BLaER1 treated with 17β-estradiol and CSF1 and Interleukin-3, amounts not matched to agents 10 nM and 100 nM (cell line): ENCODE data around the gene FIGN.

Source experiments
- H3K27ac ChIP-seq, 11 experiments: shearing (Covaris generic); formaldehyde crosslinking; 2 replicates each; pipeline ENCODE4 v1.8.1; 2022
- H3K27me3 ChIP-seq, 11 experiments: shearing (Covaris generic); formaldehyde crosslinking; 2 replicates each; pipeline ENCODE4 v1.8.1; 2022
- H3K36me3 ChIP-seq, 11 experiments: shearing (Covaris generic); formaldehyde crosslinking; 2 replicates each; pipeline ENCODE4 v1.8.1; 2022
- H3K4me1 ChIP-seq, 10 experiments: shearing (Covaris generic); formaldehyde crosslinking; 2 replicates each; pipeline ENCODE4 v1.8.1; 2022
- H3K4me2 ChIP-seq, 11 experiments: shearing (Covaris generic); formaldehyde crosslinking; 2 replicates each; pipeline ENCODE4 v1.8.1; 2022
- H3K4me3 ChIP-seq, 10 experiments: shearing (Covaris generic); formaldehyde crosslinking; 2 replicates each; pipeline ENCODE4 v1.8.1; 2022
- H3K9ac ChIP-seq, 11 experiments: shearing (Covaris generic); formaldehyde crosslinking; 2 replicates each; pipeline ENCODE4 v1.8.1; 2022
- H3K9me3 ChIP-seq, 11 experiments: shearing (Covaris generic); formaldehyde crosslinking; replicated peaks in 1 of 11; 2 replicates each; pipeline ENCODE4 v1.8.1; 2022
- H4K20me1 ChIP-seq, 11 experiments: shearing (Covaris generic); formaldehyde crosslinking; 2 replicates each; pipeline ENCODE4 v1.8.1; 2022
- Cebpa-rat ChIP-seq, 11 experiments: shearing (Covaris generic); IDR thresholded peaks; 2 replicates each; pipeline ENCODE4 v1.8.1; 2022

The FIGN gene

DNA sequence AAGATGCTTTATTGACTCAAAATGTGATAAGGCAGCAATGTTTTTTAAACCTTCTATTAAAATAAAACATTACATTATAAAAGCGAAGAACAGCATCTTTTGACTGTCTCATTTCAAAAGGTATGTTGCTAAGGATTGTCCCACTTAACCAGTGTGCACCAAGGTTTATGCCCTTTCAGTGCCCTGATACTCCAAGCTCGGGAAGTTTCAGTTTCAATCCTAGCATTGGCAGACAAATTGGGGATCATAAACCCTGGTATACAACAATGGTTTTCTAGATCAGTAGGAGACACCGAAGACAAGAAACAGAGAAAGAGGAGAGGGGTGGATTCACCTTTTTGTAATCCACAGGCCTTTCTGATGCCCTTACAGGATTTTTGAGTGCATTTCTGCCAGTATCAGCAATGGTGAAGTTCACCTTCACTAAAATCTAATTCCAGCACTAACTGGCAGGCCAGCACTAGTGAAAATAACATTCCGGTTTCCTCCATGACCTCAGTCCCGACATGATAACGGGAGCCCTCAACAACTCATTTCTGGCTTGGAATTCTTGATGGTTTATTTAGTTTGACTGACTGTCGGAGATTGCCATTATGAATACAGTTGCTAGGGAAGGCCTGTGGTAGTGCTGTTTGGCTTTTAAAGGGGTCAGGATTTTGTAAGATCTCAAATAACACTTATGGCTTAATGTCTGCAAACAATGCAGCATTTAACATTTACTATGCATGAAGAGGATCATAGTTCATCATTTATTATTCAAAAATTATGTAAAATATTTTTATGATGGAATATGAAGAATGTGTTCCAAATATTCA, 33.3 kb upstream of the FIGN start:
- no peak overlapping the region for H3K9ac ChIP-seq
- no peaks in the 10 kb centered on the region for H3K4me1 ChIP-seq
- H3K36me3 ChIP-seq, result no peaks in the 10 kb centered on the region
- no peaks in the 10 kb centered on the region for H4K20me1 ChIP-seq
- no peak for TF ChIP-seq Cebpa-rat (IDR thresholded peaks at IDR 0.05)
- no peak overlapping the region for H3K27ac ChIP-seq
- H3K9me3 ChIP-seq, result no peaks in the 10 kb centered on the region
- no peak overlapping the region for H3K4me2 ChIP-seq
- no peak overlapping the region for H3K4me3 ChIP-seq
- H3K27me3 ChIP-seq, result no peaks in the 10 kb centered on the region

DNA sequence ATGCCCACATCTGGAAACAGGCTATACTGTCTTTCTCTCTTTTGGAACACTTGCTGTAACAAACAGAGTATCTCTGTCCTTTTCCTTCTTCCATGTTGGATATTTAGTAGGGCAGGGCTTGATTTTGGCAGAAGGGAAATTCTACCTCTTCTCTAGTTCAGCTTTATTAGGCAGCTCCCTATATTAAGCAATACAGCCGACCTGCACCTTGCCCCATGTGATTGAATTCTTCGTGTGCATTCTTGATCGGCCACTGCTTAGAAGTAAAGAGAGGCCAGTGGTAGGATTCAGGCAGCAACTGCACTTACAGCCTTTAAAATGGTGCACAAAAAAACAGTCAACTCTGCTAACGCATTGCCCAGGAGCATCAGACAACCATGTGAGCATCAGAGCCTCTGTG, 31.3 kb upstream of the FIGN start:
- Histone ChIP-seq H3K4me2 (no peak overlapping the region), H3K4me1 (no peaks in the 10 kb centered on the region), H3K9me3 (no peaks in the 10 kb centered on the region), H3K9ac (no peak overlapping the region), H4K20me1 (no peaks in the 10 kb centered on the region), H3K4me3 (no peak overlapping the region), H3K27ac (no peak overlapping the region), H3K27me3 (no peaks in the 10 kb centered on the region), H3K36me3 (no peaks in the 10 kb centered on the region)
- TF ChIP-seq Cebpa-rat (IDR thresholded peaks at IDR 0.05), result no peak

DNA sequence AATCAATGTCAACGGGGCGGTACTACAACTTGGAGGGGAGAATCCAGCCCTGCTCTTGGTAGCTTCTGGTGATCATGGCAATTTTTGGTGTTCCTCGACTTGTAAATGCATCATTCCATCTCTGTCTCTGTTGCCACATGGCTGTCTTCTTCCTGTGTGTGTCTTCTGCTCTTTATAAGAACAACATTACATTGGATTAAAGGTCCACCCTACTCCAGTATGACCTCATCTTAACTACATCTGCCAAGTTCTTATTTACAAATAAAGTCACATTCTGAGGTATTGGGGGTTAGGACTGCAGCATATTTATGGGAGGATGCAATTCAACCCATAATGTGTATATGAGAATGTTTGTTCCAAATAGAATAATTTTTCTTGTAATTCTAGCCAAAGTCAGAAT, 28.8 kb upstream of the FIGN start:
- no peaks in the 10 kb centered on the region for H4K20me1 ChIP-seq
- H3K9ac ChIP-seq, result no peak overlapping the region
- no peak overlapping the region for H3K27ac ChIP-seq
- no peaks in the 10 kb centered on the region for H3K27me3 ChIP-seq
- no peak overlapping the region for H3K4me3 ChIP-seq
- H3K36me3 ChIP-seq, result no peaks in the 10 kb centered on the region
- no peaks in the 10 kb centered on the region for H3K9me3 ChIP-seq
- H3K4me2 ChIP-seq, result no peak overlapping the region
- H3K4me1 ChIP-seq, result no peaks in the 10 kb centered on the region
- TF ChIP-seq Cebpa-rat (IDR thresholded peaks at IDR 0.05), result no peak

DNA sequence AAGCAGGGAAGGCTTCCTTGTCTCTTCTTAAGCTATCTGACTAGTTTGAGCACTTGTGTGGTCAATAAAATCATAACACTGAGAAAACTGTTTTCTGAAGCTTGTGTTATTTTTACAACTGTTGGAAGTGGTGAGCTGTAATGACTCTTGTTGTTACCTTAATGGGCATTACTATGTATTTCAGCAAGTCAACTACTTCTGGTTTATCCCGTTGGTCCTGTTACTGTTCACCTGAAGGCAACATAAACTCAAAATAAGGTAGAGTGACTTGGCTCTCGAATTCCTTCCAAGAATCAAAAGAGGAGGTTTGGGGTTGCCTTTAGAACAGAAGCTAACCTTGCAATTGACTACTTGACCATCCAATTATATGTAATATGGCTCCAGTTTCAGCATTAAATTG, 23.2 kb upstream of the FIGN start:
- H3K27ac ChIP-seq, result no peak overlapping the region
- no peaks in the 10 kb centered on the region for H3K9me3 ChIP-seq
- no peak for TF ChIP-seq Cebpa-rat (IDR thresholded peaks at IDR 0.05)
- no peak overlapping the region for H3K4me3 ChIP-seq
- H3K4me2 ChIP-seq, result no peak overlapping the region
- no peak overlapping the region for H3K9ac ChIP-seq
- no peaks in the 10 kb centered on the region for H3K27me3 ChIP-seq
- no peaks in the 10 kb centered on the region for H4K20me1 ChIP-seq
- no peaks in the 10 kb centered on the region for H3K4me1 ChIP-seq
- H3K36me3 ChIP-seq, result no peaks in the 10 kb centered on the region

DNA sequence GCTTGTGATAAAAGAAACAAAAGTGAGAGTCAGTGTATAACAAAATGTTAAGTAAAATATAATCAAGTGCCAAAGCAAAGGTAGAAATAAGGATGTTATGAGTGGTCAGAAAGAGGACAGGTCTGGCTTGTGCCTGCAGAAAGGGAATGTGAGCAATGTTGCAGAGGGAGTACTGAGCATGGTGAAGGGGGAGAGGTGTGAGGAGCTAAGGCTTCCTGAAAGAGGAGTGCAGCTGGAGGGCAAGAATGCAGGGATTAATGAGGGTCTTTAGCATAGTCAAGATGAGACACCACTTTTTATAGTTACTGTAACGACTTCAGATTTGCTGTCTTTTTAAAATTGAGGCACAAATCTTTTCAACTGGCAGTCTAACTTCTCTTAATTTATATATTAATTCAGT, 22.0 kb upstream of the FIGN start:
- Histone ChIP-seq H3K4me3 (no peak overlapping the region), H3K4me1 (no peaks in the 10 kb centered on the region), H3K27me3 (no peaks in the 10 kb centered on the region), H3K9me3 (no peaks in the 10 kb centered on the region), H3K36me3 (no peaks in the 10 kb centered on the region), H4K20me1 (no peaks in the 10 kb centered on the region), H3K9ac (no peak overlapping the region), H3K4me2 (no peak overlapping the region), H3K27ac (no peak overlapping the region)
- TF ChIP-seq Cebpa-rat (IDR thresholded peaks at IDR 0.05), result no peak

DNA sequence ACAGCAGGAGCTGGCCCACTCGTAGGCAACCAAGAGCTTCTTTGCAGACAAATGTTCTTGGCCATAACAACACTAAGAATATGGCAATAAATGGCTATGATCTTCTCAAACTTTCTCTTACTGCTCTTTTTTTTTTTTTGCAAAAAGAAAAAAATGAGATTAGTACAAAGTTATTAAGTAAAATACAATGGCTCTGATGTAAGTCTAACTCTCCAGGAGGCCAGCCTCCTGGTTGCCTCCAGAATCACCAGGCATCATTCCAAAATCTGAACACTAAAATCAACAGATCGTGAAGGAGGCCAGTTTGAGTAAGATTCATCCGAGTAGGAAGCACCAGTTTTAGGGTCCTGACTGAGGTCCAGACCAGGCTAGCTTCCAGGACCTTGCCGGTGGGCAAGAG, 20.8 kb upstream of the FIGN start:
- no peak for TF ChIP-seq Cebpa-rat (IDR thresholded peaks at IDR 0.05)
- H3K4me3 ChIP-seq, result no peak overlapping the region
- no peaks in the 10 kb centered on the region for H4K20me1 ChIP-seq
- no peaks in the 10 kb centered on the region for H3K36me3 ChIP-seq
- no peaks in the 10 kb centered on the region for H3K27me3 ChIP-seq
- H3K27ac ChIP-seq, result no peak overlapping the region
- no peak overlapping the region for H3K4me2 ChIP-seq
- no peak overlapping the region for H3K9ac ChIP-seq
- H3K4me1 ChIP-seq, result no peaks in the 10 kb centered on the region
- H3K9me3 ChIP-seq, result no peaks in the 10 kb centered on the region

DNA sequence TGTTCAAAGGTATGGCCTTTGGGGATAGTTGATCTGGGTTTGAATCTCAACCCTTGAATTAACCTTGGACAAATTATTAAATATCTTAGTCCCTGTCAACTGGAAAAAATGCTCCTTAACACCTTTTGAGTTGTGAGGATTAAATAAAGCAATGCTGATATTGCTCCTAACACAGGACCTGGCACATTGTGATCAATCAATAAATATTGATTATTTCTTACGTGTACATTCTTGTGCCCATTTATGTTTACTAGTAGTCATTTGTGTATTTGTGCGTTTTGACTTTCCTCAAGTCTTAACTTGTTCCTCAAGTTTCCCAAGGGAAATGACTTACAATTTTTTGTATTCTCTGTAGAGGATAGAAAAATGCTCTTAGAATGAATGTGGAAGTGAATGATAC, 19.6 kb upstream of the FIGN start:
- no peak overlapping the region for H3K27ac ChIP-seq
- no peaks in the 10 kb centered on the region for H3K27me3 ChIP-seq
- H3K9me3 ChIP-seq, result no peaks in the 10 kb centered on the region
- no peaks in the 10 kb centered on the region for H3K4me1 ChIP-seq
- no peak for TF ChIP-seq Cebpa-rat (IDR thresholded peaks at IDR 0.05)
- no peak overlapping the region for H3K4me3 ChIP-seq
- no peak overlapping the region for H3K4me2 ChIP-seq
- H3K36me3 ChIP-seq, result no peaks in the 10 kb centered on the region
- no peak overlapping the region for H3K9ac ChIP-seq
- H4K20me1 ChIP-seq, result no peaks in the 10 kb centered on the region

DNA sequence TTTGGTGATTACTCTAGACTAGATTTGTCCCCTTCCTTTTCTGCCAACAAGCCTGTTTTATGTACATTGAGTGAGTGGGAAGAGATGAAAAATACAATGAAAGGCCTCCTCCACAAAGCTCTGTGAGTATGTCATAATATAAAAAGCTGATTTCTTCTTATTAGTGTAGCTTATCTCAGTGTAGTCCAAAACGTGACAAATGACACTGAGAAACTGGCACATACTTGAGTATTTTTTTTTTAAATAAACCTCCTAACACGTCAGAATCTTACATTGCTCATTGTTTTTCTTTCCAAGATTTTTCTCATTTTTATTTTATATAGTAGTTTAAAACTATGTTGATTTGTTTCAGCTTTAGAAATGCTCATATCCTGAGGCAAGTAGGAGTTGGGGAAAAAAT, 17.9 kb upstream of the FIGN start:
- Histone ChIP-seq H3K4me3 (no peak overlapping the region), H3K9me3 (no peaks in the 10 kb centered on the region), H3K27ac (no peak overlapping the region), H3K36me3 (no peaks in the 10 kb centered on the region), H4K20me1 (no peaks in the 10 kb centered on the region), H3K27me3 (no peaks in the 10 kb centered on the region), H3K4me2 (no peak overlapping the region), H3K9ac (no peak overlapping the region), H3K4me1 (no peaks in the 10 kb centered on the region)
- no peak for TF ChIP-seq Cebpa-rat (IDR thresholded peaks at IDR 0.05)

DNA sequence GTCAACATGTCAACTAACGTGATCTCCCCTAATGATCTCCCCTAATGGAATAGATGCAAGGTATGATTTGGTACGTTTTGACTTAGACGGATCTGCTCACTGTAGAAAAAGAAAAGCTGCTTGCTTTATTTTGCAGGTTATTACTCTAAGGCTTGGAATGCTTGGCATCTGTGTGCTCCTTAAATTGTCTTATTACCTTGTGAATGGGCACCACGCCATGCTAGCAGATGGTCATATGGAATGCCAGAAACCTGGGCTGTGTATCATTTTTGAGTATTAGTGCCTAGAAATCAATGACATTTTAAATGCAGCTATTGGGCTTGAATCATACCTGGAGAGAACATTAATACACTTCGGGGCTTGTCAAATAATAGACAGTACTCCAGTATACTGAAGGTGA, 16.5 kb upstream of the FIGN start:
- Histone ChIP-seq H3K4me2 (no peak overlapping the region), H3K36me3 (no peaks in the 10 kb centered on the region), H3K4me3 (no peak overlapping the region), H3K27ac (no peak overlapping the region), H4K20me1 (no peaks in the 10 kb centered on the region), H3K27me3 (no peaks in the 10 kb centered on the region), H3K4me1 (no peaks in the 10 kb centered on the region), H3K9ac (no peak overlapping the region), H3K9me3 (no peaks in the 10 kb centered on the region)
- no peak for TF ChIP-seq Cebpa-rat (IDR thresholded peaks at IDR 0.05)

DNA sequence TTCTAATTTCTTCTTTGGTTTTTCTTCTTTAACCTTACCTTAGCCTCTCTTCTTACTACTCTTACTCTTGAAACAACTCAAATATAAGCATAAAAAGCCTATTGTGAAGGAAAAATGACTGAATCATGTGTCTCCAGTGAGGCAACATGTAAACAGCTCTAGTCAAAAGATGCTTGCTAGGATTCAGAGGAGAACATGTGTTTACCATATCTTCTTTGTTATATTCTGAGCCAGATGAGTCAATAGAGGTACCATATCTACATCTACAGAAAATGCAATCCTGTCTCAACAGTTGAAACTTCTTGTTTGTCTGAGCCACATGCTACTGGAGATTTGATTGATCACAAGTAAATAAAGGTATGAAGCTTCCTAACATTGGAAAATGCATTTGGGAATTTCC, 15.9 kb upstream of the FIGN start:
- no peaks in the 10 kb centered on the region for H3K27me3 ChIP-seq
- H3K4me1 ChIP-seq, result no peaks in the 10 kb centered on the region; a peak in 1 of 20 replicates
- H3K9ac ChIP-seq, result no peak overlapping the region
- TF ChIP-seq Cebpa-rat (IDR thresholded peaks at IDR 0.05), result no peak
- no peaks in the 10 kb centered on the region for H4K20me1 ChIP-seq
- no peak overlapping the region for H3K27ac ChIP-seq
- H3K9me3 ChIP-seq, result no peaks in the 10 kb centered on the region
- no peak overlapping the region for H3K4me3 ChIP-seq
- no peaks in the 10 kb centered on the region for H3K36me3 ChIP-seq
- H3K4me2 ChIP-seq, result no peak overlapping the region
